B cell (primary cell): ENCODE data around the gene KRTAP2-4. TPM values are rescaled to one million over a fixed set of nuclear protein-coding genes. Genes with fewer than 3 reads are reported as not detected.
"Not testable (repeated sequence)": the region's sequence is repeated elsewhere in the genome, so short reads cannot be mapped to it uniquely, and the experiment has no call there.

Source experiments
- ATAC-seq: fragments of 200-7000 bp; cut with Tn5 transposase; one replicate; pipeline ENCODE4 v1.10.0; 2021; ENCODE audit warnings: low read depth, mild to moderate bottlenecking, moderate number of reproducible peaks, moderate library complexity
- CTCF ChIA-PET: fragments of 350-600 bp; sonication (Branson Sonifier 250); formaldehyde crosslinking; loops from one replicate; lab custom pipeline; 2021; ENCODE audit warnings: antibody characterized with exemption, inconsistent platforms; lab: Charles Lee
- POLR2A ChIA-PET: fragments of 350-600 bp; sonication (Branson Sonifier 250); formaldehyde crosslinking; loops from one replicate; lab custom pipeline; 2021; ENCODE audit warnings: antibody characterized with exemption; lab: Charles Lee
- DNase-seq: peaks from one replicate; pipeline ENCODE4 v3.0.0; 2013
- H2AFZ ChIP-seq: 2 replicates; pipeline ENCODE4 v1.6.1; 2012; ENCODE audit warnings: mild to moderate bottlenecking, low read depth, low read length; ENCODE audit not compliant: insufficient read depth, poor library complexity, severe bottlenecking
- H3K27ac ChIP-seq, 2 donors: 1 replicate in 1 of 2; 2 replicates in 1 of 2; pipeline ENCODE4 v1.5.1; 2012 to 2013; ENCODE audit warnings: low read length in 2 of 2, mild to moderate bottlenecking in 2 of 2, moderate library complexity in 1 of 2
- H3K27me3 ChIP-seq, 4 experiments: fragments of 200-600 bp in 1 of 4; sonication (generic) in 1 of 4; replicated peaks in 1 of 4; 1 replicate in 2 of 4; 2 replicates in 2 of 4; pipeline versions ENCODE4 v1.6.1 to v1.7.0; 2013 to 2016; ENCODE audit warnings: low read length in 3 of 4, mild to moderate bottlenecking in 2 of 4, mixed read lengths in 1 of 4, moderate library complexity in 1 of 4; ENCODE audit not compliant: insufficient read depth in 4 of 4, control insufficient read depth in 3 of 4; ENCODE audit errors: control extremely low read depth in 1 of 4
- H3K36me3 ChIP-seq, 2 experiments: replicated peaks in 1 of 2; 1 replicate in 1 of 2; 2 replicates in 1 of 2; pipeline versions ENCODE4 v1.6.1 to v1.7.1; 2013; ENCODE audit warnings: low read length in 1 of 2; ENCODE audit not compliant: insufficient read depth in 2 of 2, control insufficient read depth in 1 of 2; ENCODE audit errors: control extremely low read depth in 1 of 2, extremely low read depth in 1 of 2
- H3K4me1 ChIP-seq, 2 donors: fragments of 200-600 bp in 1 of 2; sonication (generic) in 1 of 2; 1 replicate in 1 of 2; 2 replicates in 1 of 2; pipeline versions ENCODE4 v1.5.1 to v1.6.1; 2013 to 2017; ENCODE audit warnings: low read length in 2 of 2; ENCODE audit not compliant: control insufficient read depth in 2 of 2, insufficient read depth in 2 of 2
- H3K4me2 ChIP-seq: replicated peaks from 2 replicates; pipeline ENCODE3; 2012; ENCODE audit warnings: mild to moderate bottlenecking, low read depth, low read length; ENCODE audit not compliant: poor library complexity, severe bottlenecking
- H3K4me3 ChIP-seq, 5 experiments: fragments of 200-600 bp in 1 of 5; sonication (generic) in 1 of 5; 1 replicate in 3 of 5; 2 replicates in 2 of 5; pipeline versions ENCODE4 v1.5.1 to v1.7.0; 2011 to 2016; ENCODE audit warnings: low read length in 4 of 5, mild to moderate bottlenecking in 4 of 5, low read depth in 2 of 5, control low read depth in 1 of 5, moderate library complexity in 1 of 5; ENCODE audit not compliant: insufficient read depth in 1 of 5; ENCODE audit errors: control extremely low read depth in 1 of 5, extremely low read depth in 1 of 5
- H3K79me2 ChIP-seq: fragments of 200-600 bp; sonication (generic); one replicate; pipeline ENCODE4 v1.6.0; 2016; ENCODE audit warnings: low read length; ENCODE audit not compliant: control insufficient read depth, insufficient read depth
- H3K9ac ChIP-seq: fragments of 200-600 bp; sonication (generic); 2 replicates; pipeline ENCODE4 v1.6.1; 2017; ENCODE audit warnings: mild to moderate bottlenecking, low read length, moderate library complexity
- H3K9me3 ChIP-seq, 3 donors: one replicate each; pipeline versions ENCODE4 v1.6.1 to v1.7.1; 2013; ENCODE audit warnings: low read length in 2 of 3; ENCODE audit not compliant: control insufficient read depth in 2 of 3, insufficient read depth in 1 of 3; ENCODE audit errors: control extremely low read depth in 1 of 3
- H4K20me1 ChIP-seq: 2 replicates; pipeline ENCODE4 v1.6.0; 2012; ENCODE audit warnings: mild to moderate bottlenecking, low read length; ENCODE audit not compliant: insufficient read depth, control insufficient read depth, poor library complexity, severe bottlenecking
- H3K27ac Mint-ChIP-seq: one replicate; pipeline ENCODE4 v1.8.0; 2021; ENCODE audit warnings: mixed read lengths
- H3K27me3 Mint-ChIP-seq: one replicate; pipeline ENCODE4 v1.8.0; 2021; ENCODE audit warnings: mixed read lengths
- H3K4me1 Mint-ChIP-seq: one replicate; pipeline ENCODE4 v1.8.0; 2021; ENCODE audit warnings: mixed read lengths
- H3K4me3 Mint-ChIP-seq: one replicate; pipeline ENCODE4 v1.8.0; 2021; ENCODE audit warnings: mixed read lengths
- H3K9me3 Mint-ChIP-seq: one replicate; pipeline ENCODE4 v1.8.0; 2022; ENCODE audit warnings: mixed read lengths; ENCODE audit not compliant: insufficient read depth
- EZH2 ChIP-seq: IDR thresholded peaks from 2 replicates; pipeline ENCODE4 v1.6.1; 2012; ENCODE audit warnings: borderline replicate concordance, low read depth, mild to moderate bottlenecking, moderate library complexity, low read length; ENCODE audit not compliant: insufficient read depth, poor library complexity, severe bottlenecking
- WGBS: methylation state at CpG from one replicate; pipeline ENCODE4 v1.1.5; 2013; ENCODE audit warnings: missing lambda C conversion rate; ENCODE audit not compliant: insufficient coverage; 5-methylcytosine and 5-hydroxymethylcytosine counted together
- intact Hi-C: fragments of 100-400 bp; cut with micrococcal nuclease; formaldehyde crosslinking; loops from one replicate; pipeline ENCODE4 v1.10.0; 2022
- polyA plus RNA-seq: library from polyadenylated mRNA; depleted of rRNA; stranded (reverse); fragments of >200 nt; gene quantifications from 2 replicates; pipeline ENCODE4 v1.2.3, GENCODE V29; 2012
- total RNA-seq, 2 donors: library from RNA; stranded (reverse); fragments of 120-200 nt in 1 of 2; gene quantifications; 1 replicate in 1 of 2; 2 replicates in 1 of 2; pipeline versions ENCODE4 v1.2.3 to v1.2.4, GENCODE V29; 2013 to 2022
- TF ChIP-seq, protein P1 (sequence below): fragments of 200-600 bp; IDR thresholded peaks from one replicate; pipeline ENCODE4 v1.8.0; 2022; ENCODE audit warnings: antibody characterized with exemption, mild to moderate bottlenecking

Gene KRTAP2-4
- total and polyA plus RNA-seq, 2 donors (not counting 1 experiment from before 2014, with no cell fraction given): not detected

- WGBS: no CpG with 5 or more reads among the region's 2 CpGs
- DNase-seq, H3K4me1 Mint-ChIP-seq, H2AFZ ChIP-seq, POLR2A ChIA-PET, intact Hi-C loops, H3K4me3 Mint-ChIP-seq, H3K4me2 ChIP-seq, H3K36me3 ChIP-seq, H3K9me3 ChIP-seq, H3K9me3 Mint-ChIP-seq, H3K27me3 ChIP-seq, H3K79me2 ChIP-seq, CTCF ChIA-PET, H3K4me1 ChIP-seq, H3K4me3 ChIP-seq, H4K20me1 ChIP-seq, H3K27ac ChIP-seq, H3K9ac ChIP-seq, H3K27ac Mint-ChIP-seq, ATAC-seq: not testable (repeated sequence)
- H3K27me3 Mint-ChIP-seq: peaks cover 24% of the 10 kb centered on the region
These were observed 17.7 kb upstream of the KRTAP2-4 start for GRCh38 chr17:41083427-41083826.

DNA sequence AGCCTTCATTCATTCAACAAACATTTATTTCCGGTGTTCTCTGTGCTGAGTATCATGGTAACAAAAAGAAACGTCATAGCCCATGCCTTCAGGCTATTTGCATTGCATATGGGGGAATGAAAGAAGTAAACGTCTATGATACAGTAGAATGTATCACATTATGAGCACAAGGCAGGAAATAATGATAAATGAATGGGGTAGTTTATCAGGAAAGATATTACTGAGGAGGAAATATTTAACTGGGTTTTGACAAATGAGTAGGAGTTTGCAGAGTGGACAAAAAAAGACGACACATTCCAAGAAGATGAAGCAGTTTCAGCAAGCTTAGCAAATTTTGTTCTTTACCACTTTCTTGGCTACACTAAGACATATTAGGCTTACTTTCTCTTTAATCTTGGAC lies 16.9 kb upstream of the KRTAP2-4 start:
- intact Hi-C loops: no loop called here
- no peak for TF ChIP-seq EZH2
- TF ChIP-seq, protein P1, sequence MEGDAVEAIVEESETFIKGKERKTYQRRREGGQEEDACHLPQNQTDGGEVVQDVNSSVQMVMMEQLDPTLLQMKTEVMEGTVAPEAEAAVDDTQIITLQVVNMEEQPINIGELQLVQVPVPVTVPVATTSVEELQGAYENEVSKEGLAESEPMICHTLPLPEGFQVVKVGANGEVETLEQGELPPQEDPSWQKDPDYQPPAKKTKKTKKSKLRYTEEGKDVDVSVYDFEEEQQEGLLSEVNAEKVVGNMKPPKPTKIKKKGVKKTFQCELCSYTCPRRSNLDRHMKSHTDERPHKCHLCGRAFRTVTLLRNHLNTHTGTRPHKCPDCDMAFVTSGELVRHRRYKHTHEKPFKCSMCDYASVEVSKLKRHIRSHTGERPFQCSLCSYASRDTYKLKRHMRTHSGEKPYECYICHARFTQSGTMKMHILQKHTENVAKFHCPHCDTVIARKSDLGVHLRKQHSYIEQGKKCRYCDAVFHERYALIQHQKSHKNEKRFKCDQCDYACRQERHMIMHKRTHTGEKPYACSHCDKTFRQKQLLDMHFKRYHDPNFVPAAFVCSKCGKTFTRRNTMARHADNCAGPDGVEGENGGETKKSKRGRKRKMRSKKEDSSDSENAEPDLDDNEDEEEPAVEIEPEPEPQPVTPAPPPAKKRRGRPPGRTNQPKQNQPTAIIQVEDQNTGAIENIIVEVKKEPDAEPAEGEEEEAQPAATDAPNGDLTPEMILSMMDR: no peak
- no peak overlapping the region for H2AFZ ChIP-seq
- CTCF ChIA-PET: no interaction called here
- no peaks in the 10 kb centered on the region for H3K27me3 ChIP-seq
- H3K4me3 ChIP-seq: no peak overlapping the region
- Mint-ChIP-seq H3K4me3 (no peak overlapping the region), H3K27ac (no peak overlapping the region), H3K4me1 (no peaks in the 10 kb centered on the region), H3K9me3 (no peaks in the 10 kb centered on the region), H3K27me3 (peaks cover 28% of the 10 kb centered on the region)
- H4K20me1 ChIP-seq: no peaks in the 10 kb centered on the region
- H3K9ac ChIP-seq: no peak overlapping the region
- DNase-seq (no peak), ATAC-seq (no peak)
- H3K27ac ChIP-seq: no peak overlapping the region
- POLR2A ChIA-PET: no interaction called here
- no CpG with 5 or more reads among the region's 4 CpGs for WGBS
- H3K4me1 ChIP-seq: no peaks in the 10 kb centered on the region
- H3K9me3 ChIP-seq: no peaks in the 10 kb centered on the region
- no peak overlapping the region for H3K4me2 ChIP-seq
- no peaks in the 10 kb centered on the region for H3K79me2 ChIP-seq
- H3K36me3 ChIP-seq: no peaks in the 10 kb centered on the region
